Stomach smooth muscle (tissue), 2 donors: ENCODE results near the gene THAP7.

ENCODE experiments used
- H3K27ac ChIP-seq: one replicate; pipeline ENCODE4 v1.7.0; 2013; ENCODE audit warnings: mild to moderate bottlenecking, low read length, inconsistent platforms
- H3K27me3 ChIP-seq, 2 donors: one replicate each; pipeline ENCODE4 v1.7.0; 2013; ENCODE audit warnings: low read length in 2 of 2; ENCODE audit not compliant: insufficient read depth in 2 of 2, control insufficient read depth in 1 of 2
- H3K36me3 ChIP-seq, 2 donors: one replicate each; pipeline ENCODE4 v1.7.0; 2013; ENCODE audit warnings: low read length in 2 of 2; ENCODE audit not compliant: control insufficient read depth in 2 of 2, insufficient read depth in 2 of 2
- H3K4me1 ChIP-seq: one replicate; pipeline ENCODE4 v1.7.0; 2013; ENCODE audit warnings: low read length; ENCODE audit not compliant: control insufficient read depth, insufficient read depth
- H3K4me3 ChIP-seq, 2 donors: one replicate each; pipeline ENCODE4 v1.7.0; 2013; ENCODE audit warnings: low read length in 2 of 2
- H3K9ac ChIP-seq, 2 donors: one replicate each; pipeline ENCODE4 v1.7.0; 2013; ENCODE audit warnings: low read length in 2 of 2, mild to moderate bottlenecking in 1 of 2
- H3K9me3 ChIP-seq, 2 donors: one replicate each; pipeline ENCODE4 v1.7.0; 2013; ENCODE audit warnings: low read length in 2 of 2; ENCODE audit not compliant: control insufficient read depth in 2 of 2
- donor health status: healthy.
- donor health status: Pancreatic carcinoma.

Gene THAP7

GRCh38 chr22:20980938-20981722 is 20.8 kb downstream of the THAP7 start:
- H3K4me1 ChIP-seq, result peaks cover 40% of the 10 kb centered on the region
- H3K27me3 ChIP-seq, result no peaks in the 10 kb centered on the region
- H3K9ac ChIP-seq, result peak overlapping the region; percentile 93 to 98
- H3K27ac ChIP-seq, result peak overlapping the region; percentile 84
- peak overlapping the region; percentile 93 to 96 for H3K4me3 ChIP-seq
- H3K9me3 ChIP-seq, result peaks cover 0 to 6% of the 10 kb centered on the region in 2 donors
- peaks cover 9% of the 10 kb centered on the region in 2 donors for H3K36me3 ChIP-seq

- H3K4me3 ChIP-seq, result peak overlapping the region in 1 of 2 donors; percentile 93
- peak overlapping the region; percentile 84 for H3K27ac ChIP-seq
- H3K36me3 ChIP-seq, result peaks cover 5 to 6% of the 10 kb centered on the region in 2 donors
- H3K4me1 ChIP-seq, result peaks cover 40% of the 10 kb centered on the region
- no peaks in the 10 kb centered on the region for H3K27me3 ChIP-seq
- H3K9me3 ChIP-seq, result peaks cover 0 to 6% of the 10 kb centered on the region in 2 donors
- peak overlapping the region; percentile 2 to 55 for H3K9ac ChIP-seq
These were observed 21.4 kb downstream of the THAP7 start for GRCh38 chr22:20980523-20980922.

DNA sequence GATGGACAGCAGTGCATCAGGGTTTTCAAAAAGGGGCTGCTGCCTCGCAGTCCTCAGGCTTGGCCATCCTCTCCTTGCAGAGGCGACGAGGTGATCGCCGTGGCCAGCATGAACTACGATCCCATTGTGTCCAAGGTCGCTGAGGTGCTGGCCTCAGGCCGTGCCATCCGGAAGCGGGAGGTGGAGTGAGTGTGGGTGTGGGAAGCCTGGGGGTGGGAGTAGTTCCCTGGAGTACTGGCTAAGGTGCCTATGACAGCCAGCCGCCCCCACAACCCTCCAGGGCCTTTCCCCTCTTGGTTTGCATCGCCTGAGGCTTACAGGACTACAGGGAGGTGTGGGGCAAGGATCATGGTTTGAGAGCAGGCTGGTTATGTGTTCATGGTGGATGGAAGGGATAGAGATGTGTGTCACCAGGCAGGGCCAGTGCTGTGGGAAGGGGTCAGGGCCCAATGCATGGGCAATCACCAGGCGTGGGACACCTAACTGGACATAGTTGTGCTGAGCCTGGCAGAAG is 21.9 kb downstream of the THAP7 start:
- Histone ChIP-seq H3K4me3 (peak overlapping the region; percentile 60 to 93), H3K9me3 (peaks cover 0 to 6% of the 10 kb centered on the region in 2 donors), H3K4me1 (peaks cover 40% of the 10 kb centered on the region), H3K27ac (peak overlapping the region; percentile 24), H3K9ac (peak overlapping the region; percentile 47 to 55), H3K36me3 (peaks cover 4 to 6% of the 10 kb centered on the region in 2 donors), H3K27me3 (no peaks in the 10 kb centered on the region)

GRCh38 chr22:20979243-20979809 is 22.6 kb downstream of the THAP7 start:
- Histone ChIP-seq H3K27me3 (no peaks in the 10 kb centered on the region), H3K9ac (peak overlapping the region; percentile 47 to 55), H3K4me1 (peaks cover 40% of the 10 kb centered on the region), H3K27ac (peak overlapping the region; percentile 24), H3K9me3 (peaks cover 0 to 6% of the 10 kb centered on the region in 2 donors), H3K4me3 (peak overlapping the region; percentile 60 to 93), H3K36me3 (peaks cover 4 to 5% of the 10 kb centered on the region in 2 donors)

DNA sequence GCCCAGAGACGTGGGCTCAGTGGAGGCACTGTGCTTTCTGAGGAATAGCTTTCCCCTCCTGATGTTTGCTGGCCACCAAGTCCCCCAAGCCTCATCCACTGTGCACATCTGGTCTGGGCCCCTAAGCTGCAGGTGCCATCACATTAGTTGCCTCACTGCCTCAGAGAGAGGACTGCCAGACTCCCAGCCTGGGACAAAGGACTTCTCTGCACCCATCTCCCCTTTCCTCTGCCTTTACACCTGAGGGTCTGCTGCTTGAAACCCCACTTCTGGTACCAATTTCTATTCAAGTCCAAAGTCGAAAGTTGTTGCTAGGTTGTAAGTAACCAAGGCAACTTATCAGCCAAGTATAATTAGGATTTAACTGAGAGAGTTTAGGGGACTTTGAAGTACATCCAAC is 23.5 kb downstream of the THAP7 start:
- Histone ChIP-seq H3K4me3 (no peak overlapping the region), H3K27ac (no peak overlapping the region), H3K9ac (no peak overlapping the region), H3K27me3 (no peaks in the 10 kb centered on the region), H3K36me3 (no peaks in the 10 kb centered on the region), H3K9me3 (peaks cover 0 to 6% of the 10 kb centered on the region in 2 donors), H3K4me1 (peaks cover 35% of the 10 kb centered on the region)

GRCh38 chr22:20977516-20978170 is 24.3 kb downstream of the THAP7 start:
- Histone ChIP-seq H3K4me3 (no peak overlapping the region), H3K9ac (no peak overlapping the region), H3K27ac (no peak overlapping the region), H3K36me3 (no peaks in the 10 kb centered on the region), H3K9me3 (peaks cover 0 to 6% of the 10 kb centered on the region in 2 donors), H3K27me3 (no peaks in the 10 kb centered on the region), H3K4me1 (peaks cover 27% of the 10 kb centered on the region)

- H3K9me3 ChIP-seq, result peaks cover 0 to 6% of the 10 kb centered on the region in 2 donors
- no peak overlapping the region for H3K4me3 ChIP-seq
- H3K9ac ChIP-seq, result no peak overlapping the region
- no peaks in the 10 kb centered on the region for H3K36me3 ChIP-seq
- no peak overlapping the region for H3K27ac ChIP-seq
- peaks cover 26% of the 10 kb centered on the region for H3K4me1 ChIP-seq
- no peaks in the 10 kb centered on the region for H3K27me3 ChIP-seq
These were observed 24.9 kb downstream of the THAP7 start for GRCh38 chr22:20977019-20977418.

- H3K9me3 ChIP-seq, result peaks cover 0 to 6% of the 10 kb centered on the region in 2 donors
- H3K9ac ChIP-seq, result no peak overlapping the region
- H3K4me3 ChIP-seq, result no peak overlapping the region
These were observed 25.5 kb downstream of the THAP7 start for GRCh38 chr22:20976291-20976877.

GRCh38 chr22:20975541-20976290 is 26.2 kb downstream of the THAP7 start:
- peaks cover 0 to 6% of the 10 kb centered on the region in 2 donors for H3K9me3 ChIP-seq
- H3K4me1 ChIP-seq, result peaks cover 14% of the 10 kb centered on the region
- no peaks in the 10 kb centered on the region for H3K36me3 ChIP-seq
- H3K9ac ChIP-seq, result no peak overlapping the region
- H3K27me3 ChIP-seq, result no peaks in the 10 kb centered on the region
- no peak overlapping the region for H3K27ac ChIP-seq
- no peak overlapping the region for H3K4me3 ChIP-seq

More at GRCh38 chr22:20976291-20976877, 25.5 kb downstream of the THAP7 start:
- Histone ChIP-seq H3K4me1 (peaks cover 20% of the 10 kb centered on the region), H3K36me3 (no peaks in the 10 kb centered on the region), H3K27me3 (no peaks in the 10 kb centered on the region), H3K27ac (no peak overlapping the region)
